Measurements from ENCODE around the gene CTSO. TPM values are rescaled to one million over a fixed set of nuclear protein-coding genes. Genes with fewer than 3 reads are reported as not detected.

The CTSO gene
- total RNA-seq, 1 donor from 2014 or later: 3.7 TPM

GRCh38 chr4:155907556-155907955 is 46.1 kb downstream of the CTSO start:
- TF ChIP-seq, protein P1, sequence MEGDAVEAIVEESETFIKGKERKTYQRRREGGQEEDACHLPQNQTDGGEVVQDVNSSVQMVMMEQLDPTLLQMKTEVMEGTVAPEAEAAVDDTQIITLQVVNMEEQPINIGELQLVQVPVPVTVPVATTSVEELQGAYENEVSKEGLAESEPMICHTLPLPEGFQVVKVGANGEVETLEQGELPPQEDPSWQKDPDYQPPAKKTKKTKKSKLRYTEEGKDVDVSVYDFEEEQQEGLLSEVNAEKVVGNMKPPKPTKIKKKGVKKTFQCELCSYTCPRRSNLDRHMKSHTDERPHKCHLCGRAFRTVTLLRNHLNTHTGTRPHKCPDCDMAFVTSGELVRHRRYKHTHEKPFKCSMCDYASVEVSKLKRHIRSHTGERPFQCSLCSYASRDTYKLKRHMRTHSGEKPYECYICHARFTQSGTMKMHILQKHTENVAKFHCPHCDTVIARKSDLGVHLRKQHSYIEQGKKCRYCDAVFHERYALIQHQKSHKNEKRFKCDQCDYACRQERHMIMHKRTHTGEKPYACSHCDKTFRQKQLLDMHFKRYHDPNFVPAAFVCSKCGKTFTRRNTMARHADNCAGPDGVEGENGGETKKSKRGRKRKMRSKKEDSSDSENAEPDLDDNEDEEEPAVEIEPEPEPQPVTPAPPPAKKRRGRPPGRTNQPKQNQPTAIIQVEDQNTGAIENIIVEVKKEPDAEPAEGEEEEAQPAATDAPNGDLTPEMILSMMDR (IDR thresholded peaks at IDR 0.05; ENCODE audit: unreplicated experiment): no peak
- DNase-seq (ENCODE audit: low spot score, unreplicated experiment): no peak
- H3K4me3 Mint-ChIP-seq (ENCODE audit: low read depth): no peak overlapping the region
- no peaks in the 10 kb centered on the region for H3K36me3 Mint-ChIP-seq (ENCODE audit: insufficient read depth)
- H3K9me3 Mint-ChIP-seq (ENCODE audit: low read depth): no peaks in the 10 kb centered on the region
- H3K27ac Mint-ChIP-seq: no peak overlapping the region
- H3K4me1 Mint-ChIP-seq (ENCODE audit: low read depth): peaks cover 8% of the 10 kb centered on the region
- no peaks in the 10 kb centered on the region for H3K27me3 Mint-ChIP-seq

DNA sequence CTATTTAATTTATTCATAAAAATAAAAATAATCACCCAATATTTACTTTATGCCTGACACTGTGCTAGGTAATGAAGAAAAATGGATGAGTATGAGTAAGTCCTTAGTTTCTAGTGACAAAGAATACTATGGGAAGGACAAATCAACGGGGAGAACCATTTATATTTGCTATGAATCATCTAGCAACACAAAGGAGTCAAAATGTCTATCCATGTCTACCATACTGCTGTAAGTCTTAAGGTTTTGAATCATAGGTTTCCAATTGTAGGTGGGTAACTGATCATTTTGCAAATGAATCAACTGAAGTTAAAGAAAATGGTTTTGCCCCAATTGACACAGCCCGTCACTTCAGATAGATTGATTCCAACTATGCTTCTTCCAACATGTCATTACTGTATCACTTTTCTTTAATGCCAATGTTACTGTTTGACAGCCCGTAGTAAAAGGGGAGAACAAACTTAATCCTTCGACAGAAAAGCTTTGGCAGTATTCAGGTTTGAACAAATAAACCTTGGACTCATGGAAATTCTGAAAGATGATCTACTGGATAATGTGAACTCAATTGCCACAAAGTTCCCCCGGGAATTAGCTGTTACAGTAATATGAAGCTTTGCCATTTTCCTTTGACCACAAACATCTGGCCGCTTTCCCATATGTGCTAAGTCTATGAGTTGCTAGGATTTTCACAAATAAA is 47.0 kb downstream of the CTSO start:
- no peaks in the 10 kb centered on the region for H3K36me3 Mint-ChIP-seq (ENCODE audit: insufficient read depth)
- TF ChIP-seq, protein P1 (IDR thresholded peaks at IDR 0.05; ENCODE audit: unreplicated experiment): no peak
- no peak for DNase-seq (ENCODE audit: low spot score, unreplicated experiment)
- H3K9me3 Mint-ChIP-seq (ENCODE audit: low read depth): no peaks in the 10 kb centered on the region
- no peaks in the 10 kb centered on the region for H3K27me3 Mint-ChIP-seq
- peaks cover 8% of the 10 kb centered on the region for H3K4me1 Mint-ChIP-seq (ENCODE audit: low read depth)
- H3K27ac Mint-ChIP-seq: no peak overlapping the region
- H3K4me3 Mint-ChIP-seq (ENCODE audit: low read depth): no peak overlapping the region

- TF ChIP-seq, protein P1 (IDR thresholded peaks at IDR 0.05; ENCODE audit: unreplicated experiment): no peak
- Mint-ChIP-seq H3K4me1 (ENCODE audit: low read depth) (peaks cover 11% of the 10 kb centered on the region), H3K27me3 (no peaks in the 10 kb centered on the region), H3K9me3 (ENCODE audit: low read depth) (no peaks in the 10 kb centered on the region), H3K27ac (no peak overlapping the region), H3K4me3 (ENCODE audit: low read depth) (peak overlapping the region; percentile 8), H3K36me3 (ENCODE audit: insufficient read depth) (no peaks in the 10 kb centered on the region)
- DNase-seq (ENCODE audit: low spot score, unreplicated experiment): no peak
These were observed 49.3 kb downstream of the CTSO start for GRCh38 chr4:155904331-155904730.

DNA sequence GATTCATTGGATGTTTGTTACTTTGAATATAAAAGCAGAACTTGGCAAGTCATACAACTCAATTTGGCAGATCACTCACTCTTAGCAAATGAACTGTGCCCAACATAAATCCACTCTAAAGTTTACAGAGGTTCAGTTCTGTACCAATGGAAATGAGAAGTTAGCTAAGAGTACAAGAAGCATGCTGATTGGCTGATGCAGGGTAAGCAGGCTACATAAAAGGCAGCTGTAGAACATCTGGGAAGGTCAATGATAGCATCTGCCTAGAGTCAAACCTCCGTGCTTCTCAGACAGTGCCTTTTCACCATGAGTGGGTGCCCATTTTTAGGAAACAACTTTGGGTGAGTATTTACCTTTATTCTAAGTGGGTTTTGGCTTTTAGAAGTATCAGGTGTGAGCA is 50.2 kb downstream of the CTSO start, which contains the start of gene TDO2:
Gene TDO2 (plus strand): TSS at position 244 of the 400 bp plus-strand sequence. CDS start 63 bp downstream, at position 307.
- Mint-ChIP-seq H3K27ac (no peak within 1 kb of the TSS), H3K36me3 (ENCODE audit: insufficient read depth) (no peaks in the 10 kb centered on the region), H3K4me1 (ENCODE audit: low read depth) (peaks cover 11% of the 10 kb centered on the region), H3K27me3 (no peaks in the 10 kb centered on the region), H3K4me3 (ENCODE audit: low read depth) (peak within 1 kb of the TSS; percentile 8), H3K9me3 (ENCODE audit: low read depth) (no peaks in the 10 kb centered on the region)
- no peak for DNase-seq (ENCODE audit: low spot score, unreplicated experiment)
- TF ChIP-seq, protein P1 (IDR thresholded peaks at IDR 0.05; ENCODE audit: unreplicated experiment): no peak

DNA sequence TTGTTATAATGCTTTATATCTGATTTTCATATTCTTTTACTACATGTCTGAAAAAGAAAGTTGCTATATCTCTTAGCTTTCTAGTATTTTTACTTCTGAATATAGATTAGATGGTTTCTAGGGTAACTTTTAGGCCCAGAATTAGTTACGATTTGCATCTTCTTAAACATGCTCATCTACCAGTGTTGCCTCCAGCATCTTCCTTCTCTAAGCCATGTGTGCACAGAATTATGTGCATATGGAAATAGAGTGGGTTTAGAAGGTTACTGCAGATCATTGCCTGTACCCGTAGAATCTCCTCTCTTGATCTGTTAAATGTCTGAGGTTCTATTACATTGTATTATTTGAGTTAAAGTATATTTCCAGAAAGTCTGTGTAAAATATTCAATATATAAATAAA is 52.7 kb downstream of the CTSO start:
- TF ChIP-seq, protein P1 (IDR thresholded peaks at IDR 0.05; ENCODE audit: unreplicated experiment): no peak
- Mint-ChIP-seq H3K27me3 (no peaks in the 10 kb centered on the region), H3K36me3 (ENCODE audit: insufficient read depth) (peaks cover 3% of the 10 kb centered on the region), H3K4me3 (ENCODE audit: low read depth) (no peak overlapping the region), H3K9me3 (ENCODE audit: low read depth) (peaks cover 8% of the 10 kb centered on the region), H3K27ac (no peak overlapping the region), H3K4me1 (ENCODE audit: low read depth) (peaks cover 11% of the 10 kb centered on the region)
- DNase-seq (ENCODE audit: low spot score, unreplicated experiment): no peak
